GM23248 (cell line): ENCODE results near the gene SMCHD1. TPM values are rescaled to one million over a fixed set of nuclear protein-coding genes. Genes with fewer than 3 reads are reported as not detected.
A peak's percentile ranks its signal among the peaks of the same experiment; 100 is the strongest.

Source experiments
- DNase-seq: peaks from one replicate; pipeline ENCODE4 v3.0.0-alpha.2; 2015
- H2AFZ ChIP-seq: fragments of 200-600 bp; sonication (generic); 2 replicates; pipeline ENCODE4 v1.6.1; 2016; ENCODE audit warnings: antibody characterized with exemption
- H3F3A ChIP-seq: fragments of 200-600 bp; sonication (generic); 2 replicates; pipeline ENCODE4 v1.6.1; 2016; ENCODE audit warnings: mild to moderate bottlenecking, antibody characterized with exemption, mixed run types; ENCODE audit not compliant: insufficient read depth
- H3K27ac ChIP-seq: fragments of 200-600 bp; sonication (generic); 2 replicates; pipeline ENCODE4 v1.5.1; 2016; ENCODE audit warnings: mild to moderate bottlenecking
- H3K27me3 ChIP-seq: fragments of 200-600 bp; sonication (generic); replicated peaks from 2 replicates; pipeline ENCODE4 v1.6.1; 2016; ENCODE audit warnings: mild to moderate bottlenecking; ENCODE audit not compliant: insufficient read depth
- H3K36me3 ChIP-seq: fragments of 200-600 bp; sonication (generic); 2 replicates; pipeline ENCODE4 v1.6.1; 2016; ENCODE audit warnings: low read depth, mild to moderate bottlenecking
- H3K4me1 ChIP-seq: fragments of 200-600 bp; sonication (generic); 2 replicates; pipeline ENCODE4 v1.6.1; 2016; ENCODE audit warnings: mild to moderate bottlenecking; ENCODE audit not compliant: insufficient read depth
- H3K4me2 ChIP-seq: fragments of 200-600 bp; sonication (generic); one replicate; pipeline ENCODE4 v1.6.1; 2016; ENCODE audit warnings: mild to moderate bottlenecking; ENCODE audit not compliant: unreplicated experiment
- H3K4me3 ChIP-seq: fragments of 200-600 bp; sonication (generic); 2 replicates; pipeline ENCODE4 v1.5.1; 2016; ENCODE audit warnings: mild to moderate bottlenecking
- H3K79me2 ChIP-seq: fragments of 200-600 bp; sonication (generic); 2 replicates; pipeline ENCODE4 v1.6.1; 2016; ENCODE audit warnings: mild to moderate bottlenecking; ENCODE audit not compliant: insufficient read depth
- H3K9ac ChIP-seq: fragments of 200-600 bp; sonication (generic); 2 replicates; pipeline ENCODE4 v1.6.1; 2016; ENCODE audit warnings: mild to moderate bottlenecking
- H3K9me2 ChIP-seq: fragments of 200-600 bp; sonication (generic); 2 replicates; pipeline ENCODE4 v1.6.1; 2016; ENCODE audit warnings: mixed run types, mild to moderate bottlenecking, moderate library complexity; ENCODE audit not compliant: insufficient read depth
- H3K9me3 ChIP-seq: fragments of 200-600 bp; sonication (generic); one replicate; pipeline ENCODE4 v1.6.1; 2017; ENCODE audit warnings: low read depth
- H4K20me1 ChIP-seq: fragments of 200-600 bp; sonication (generic); 2 replicates; pipeline ENCODE4 v1.6.0; 2016; ENCODE audit not compliant: insufficient read depth
- EZH2 ChIP-seq: fragments of 200-600 bp; sonication (generic); IDR thresholded peaks from 2 replicates; pipeline ENCODE4 v1.6.1; 2018; ENCODE audit warnings: antibody characterized with exemption, mild to moderate bottlenecking; ENCODE audit not compliant: insufficient read depth, poor library complexity, severe bottlenecking
- EZH2phosphoT487 ChIP-seq: fragments of 200-600 bp; sonication (generic); IDR thresholded peaks from 2 replicates; pipeline ENCODE4 v1.6.1; 2018; ENCODE audit warnings: antibody characterized with exemption, moderate library complexity, mild to moderate bottlenecking, low read depth; ENCODE audit not compliant: insufficient read depth
- WGBS, 2 experiments: methylation state at CpG; one replicate each; pipeline ENCODE4 v1.1.6; 2015 to 2017; ENCODE audit warnings: low lambda C conversion rate in 2 of 2, low coverage in 1 of 2; ENCODE audit errors: missing lambda C conversion rate in 2 of 2; 5-methylcytosine and 5-hydroxymethylcytosine counted together
- in situ Hi-C: fragments of 300-500 bp; cut with MboI; formaldehyde crosslinking; loops from 2 replicates; pipeline ENCODE4 v1.15.0; 2020
- polyA plus RNA-seq: library from polyadenylated mRNA; unstranded; fragments of >200 nt; fragmentation: Nextera tagmentation; extraction: Ambion mirVana; gene quantifications from 2 replicates; pipeline ENCODE4 v1.2.1, GENCODE V29; 2016
- total RNA-seq: library from RNA; depleted of rRNA; stranded (reverse); fragments of >200 nt; shearing (Covaris generic); gene quantifications from 2 replicates; pipeline ENCODE4 v1.2.3, GENCODE V29; 2014

Gene SMCHD1
- total and polyA plus RNA-seq, 2 experiments from 2014 or later: 6.4 to 34.0 TPM

DNA sequence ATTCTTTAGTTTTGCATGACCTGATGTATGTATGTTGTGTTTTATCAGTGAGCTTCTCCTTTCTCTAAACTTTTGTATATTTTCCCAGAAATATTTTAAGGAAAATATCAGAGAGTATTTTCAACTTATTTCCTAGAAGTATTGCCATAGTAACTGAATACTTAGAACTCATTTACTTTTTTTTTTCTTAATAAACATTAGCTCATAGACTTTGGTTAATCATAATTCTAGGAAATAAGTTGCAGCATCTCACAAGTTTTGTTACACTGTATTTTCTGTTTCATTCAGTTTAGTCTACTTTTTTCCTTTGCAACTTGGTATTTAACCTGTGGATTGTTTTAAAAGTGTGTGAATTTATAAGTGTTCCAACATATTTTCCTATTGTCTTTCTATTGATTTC lies 27.5 kb downstream of the SMCHD1 start:
- Histone ChIP-seq H3K9me2 (no peaks in the 10 kb centered on the region), H3K36me3 (peaks cover 27% of the 10 kb centered on the region), H3K9ac (no peak overlapping the region), H3K4me3 (no peak overlapping the region), H3K27ac (no peak overlapping the region), H4K20me1 (no peaks in the 10 kb centered on the region), H3K4me1 (peaks cover 6% of the 10 kb centered on the region; the same call in 1 of the 2 replicates), H2AFZ (no peak overlapping the region), H3K4me2 (no peak overlapping the region), H3K9me3 (no peaks in the 10 kb centered on the region), H3K79me2 (peaks cover 85% of the 10 kb centered on the region), H3K27me3 (no peaks in the 10 kb centered on the region), H3F3A (peaks cover 4% of the 10 kb centered on the region)
- TF ChIP-seq EZH2phosphoT487 (no peak), EZH2 (no peak)
- in situ Hi-C loops: loop anchor here (10.0 kb wide), 1 partner anchor 62 kb away; no protein-coding TSS in a partner anchor
- DNase-seq: peak; percentile 12

DNA sequence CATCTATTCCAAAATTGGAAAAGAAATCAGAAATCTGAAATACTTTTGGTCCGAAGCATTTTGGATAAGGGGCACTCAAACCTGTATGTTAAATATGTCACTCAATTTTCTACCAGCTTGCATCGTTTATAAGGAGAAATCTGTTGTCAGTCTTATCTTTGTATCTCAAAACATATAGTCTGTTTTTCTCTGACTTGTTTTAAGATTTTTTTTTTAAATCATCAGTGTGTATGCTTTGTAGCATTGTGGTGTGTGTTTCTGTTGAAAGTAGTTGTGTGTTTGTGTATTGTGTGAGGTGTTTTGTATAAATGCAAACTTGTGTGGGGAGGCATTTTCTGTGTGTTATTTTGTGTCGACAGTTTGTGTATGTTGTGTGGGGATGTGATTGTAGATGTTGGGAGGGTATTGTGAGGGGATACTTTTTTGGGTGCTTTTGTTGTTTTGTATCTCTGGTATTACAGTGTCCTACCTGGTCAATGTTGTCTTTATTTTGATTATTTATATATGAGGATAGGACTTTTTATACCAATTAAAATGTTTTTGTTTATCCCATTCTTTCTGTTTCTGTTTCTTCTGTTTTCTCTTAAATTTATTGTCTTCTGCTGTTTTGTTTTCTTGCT lies 30.9 kb downstream of the SMCHD1 start:
- Histone ChIP-seq H3K4me1 (peaks cover 6% of the 10 kb centered on the region; the same call in 1 of the 2 replicates), H3K9me3 (no peaks in the 10 kb centered on the region), H3F3A (peaks cover 4% of the 10 kb centered on the region; the same call in 1 of the 2 replicates), H4K20me1 (no peaks in the 10 kb centered on the region), H2AFZ (no peak overlapping the region), H3K27ac (no peak overlapping the region), H3K9me2 (no peaks in the 10 kb centered on the region), H3K4me3 (no peak overlapping the region), H3K9ac (no peak overlapping the region), H3K36me3 (peaks cover 34% of the 10 kb centered on the region), H3K4me2 (no peak overlapping the region), H3K27me3 (no peaks in the 10 kb centered on the region), H3K79me2 (peaks cover 86% of the 10 kb centered on the region)
- TF ChIP-seq EZH2phosphoT487 (no peak), EZH2 (no peak)
- DNase-seq: peak; percentile 20
- in situ Hi-C loops: loop anchor here (10.0 kb wide), 1 partner anchor 58 kb away; no protein-coding TSS in a partner anchor
- 83% methylated on average over 3 of the region's 3 CpGs for WGBS, 2 experiments

DNA sequence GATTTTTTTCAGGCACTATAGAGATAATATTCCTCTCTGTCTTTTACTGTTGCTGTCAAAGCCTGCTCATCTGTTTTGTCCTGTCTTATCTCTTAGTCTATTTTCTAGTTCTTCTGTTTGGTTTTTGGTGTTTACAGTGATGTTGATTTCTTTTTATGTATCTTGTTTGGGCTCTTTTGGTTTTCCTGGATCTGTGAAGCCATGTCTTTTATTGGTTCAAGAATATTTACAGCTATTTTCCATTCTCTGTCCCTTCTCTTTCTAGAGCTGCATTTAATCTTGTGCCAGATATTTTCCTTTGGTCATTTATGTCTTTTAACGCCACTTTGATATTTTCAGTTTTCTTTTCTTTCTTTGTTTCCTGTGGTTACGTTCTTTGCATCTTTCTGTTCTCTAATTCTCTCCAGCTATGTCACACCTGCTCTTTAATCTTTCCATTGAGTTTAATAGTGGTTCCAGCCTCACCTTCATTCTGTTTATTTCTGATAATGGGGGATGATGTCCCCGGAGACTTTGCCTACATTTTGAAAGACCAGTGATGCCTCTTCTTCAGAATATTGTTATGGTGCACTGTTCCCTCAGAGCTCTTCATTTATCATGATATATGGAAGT lies 32.0 kb downstream of the SMCHD1 start:
- Histone ChIP-seq H2AFZ (no peak overlapping the region), H3K4me1 (peaks cover 6% of the 10 kb centered on the region; the same call in 1 of the 2 replicates), H4K20me1 (no peaks in the 10 kb centered on the region), H3K27me3 (no peaks in the 10 kb centered on the region), H3K9me2 (no peaks in the 10 kb centered on the region), H3K79me2 (peaks cover 77% of the 10 kb centered on the region), H3K9me3 (no peaks in the 10 kb centered on the region), H3K4me3 (no peak overlapping the region), H3K27ac (no peak overlapping the region), H3K4me2 (no peak overlapping the region), H3K9ac (no peak overlapping the region), H3K36me3 (peaks cover 34% of the 10 kb centered on the region), H3F3A (peaks cover 4% of the 10 kb centered on the region; the same call in 1 of the 2 replicates)
- 98 to 100% methylated on average over 3 of the region's 3 CpGs for WGBS, 2 experiments
- in situ Hi-C loops: loop anchor here (10.0 kb wide), 1 partner anchor 57 kb away; no protein-coding TSS in a partner anchor
- DNase-seq: no peak
- TF ChIP-seq EZH2: no peak
- TF ChIP-seq EZH2phosphoT487: no peak

DNA sequence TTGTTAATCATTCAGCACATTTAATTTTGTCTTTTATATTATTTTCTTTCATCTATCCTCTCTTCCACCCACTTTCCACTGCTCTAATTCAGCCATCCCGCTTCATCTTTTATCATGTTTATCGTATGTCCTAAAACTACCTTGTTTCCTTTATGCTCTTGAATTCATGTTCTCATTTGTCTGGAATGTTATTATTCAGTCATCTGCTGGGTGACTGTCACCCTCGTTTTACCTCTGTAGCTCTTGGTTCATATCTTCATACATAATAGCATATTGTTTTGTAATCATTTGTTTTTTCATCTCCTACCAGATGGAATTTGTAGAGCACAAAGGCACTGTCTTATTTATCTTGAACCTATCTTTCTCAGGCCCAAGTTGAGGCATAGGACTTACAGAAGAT lies 37.0 kb downstream of the SMCHD1 start:
- Histone ChIP-seq H3K36me3 (peaks cover 36% of the 10 kb centered on the region), H3K4me2 (no peak overlapping the region)
- TF ChIP-seq EZH2: no peak
- no peak for TF ChIP-seq EZH2phosphoT487

More for the DNA sequence above, 37.0 kb downstream of the SMCHD1 start:
- Histone ChIP-seq H3K9me3 (no peaks in the 10 kb centered on the region), H3F3A (no peaks in the 10 kb centered on the region), H3K4me3 (no peak overlapping the region), H3K9me2 (no peaks in the 10 kb centered on the region), H3K9ac (no peak overlapping the region), H3K4me1 (no peaks in the 10 kb centered on the region), H3K27me3 (no peaks in the 10 kb centered on the region), H2AFZ (no peak overlapping the region), H3K79me2 (peaks cover 55% of the 10 kb centered on the region), H3K27ac (no peak overlapping the region), H4K20me1 (no peaks in the 10 kb centered on the region)
- in situ Hi-C loops: no loop called here
- no peak for DNase-seq
- WGBS, 2 experiments: 73 to 83% methylated on average over 3 of the region's 3 CpGs
